ENCODE data around the gene SULT2B1. TPM values are rescaled to one million over a fixed set of nuclear protein-coding genes. Genes with fewer than 3 reads are reported as not detected.

SULT2B1 gene
- total RNA-seq, 2 experiments from 2014 or later, result not detected

GRCh38 chr19:48607359-48607755 lies 55.4 kb downstream of the SULT2B1 start:
- ChIA-PET POLR2A (interaction anchor here (0.6 to 4.8 kb wide), 2 partner anchors 10 to 300 kb away, joined by 3 to 48 read pairs; partner anchors contain the start of genes RPL18 and SPHK2), CTCF (interaction anchor here (1.3 to 3.4 kb wide), 5 partner anchors 11 to 216 kb away, joined by 4 to 28 read pairs (median 14); partner anchors contain the start of genes KDELR1, RPL18 and SPHK2)
- no peak for ATAC-seq

DNA sequence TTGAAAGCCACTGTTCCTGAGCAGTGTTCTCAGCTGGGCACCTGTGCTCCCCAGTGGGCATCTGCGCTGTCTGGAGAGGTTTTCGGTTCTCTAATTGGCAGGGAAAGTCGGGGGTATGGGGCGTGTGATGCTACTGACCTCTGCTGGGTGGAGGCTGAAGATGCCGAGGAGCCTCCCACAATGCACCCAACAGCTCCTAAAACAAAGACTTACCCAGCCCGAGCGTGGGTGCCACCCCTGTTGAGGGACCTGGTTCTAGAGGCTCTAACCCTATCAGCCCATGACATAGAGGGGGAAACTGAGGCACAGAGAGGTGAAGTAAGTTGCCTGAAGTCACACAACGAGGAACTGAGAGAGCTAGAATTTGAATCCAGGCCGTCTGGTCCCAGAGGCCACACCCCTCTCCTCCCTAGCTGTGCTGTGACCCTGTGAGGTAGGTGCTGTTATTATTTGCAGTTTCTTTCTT lies 56.9 kb downstream of the SULT2B1 start:
- POLR2A ChIA-PET, result interaction anchor here (4.8 kb wide), 1 partner anchor 9 kb away, joined by 48 read pairs; the partner anchor contains the start of genes RPL18 and SPHK2
- no peak overlapping the region for H3K4me3 Mint-ChIP-seq
- TF ChIP-seq CTCF (IDR thresholded peaks at IDR 0.05), result peak; percentile 48

More at GRCh38 chr19:48607359-48607755, 55.4 kb downstream of the SULT2B1 start:
- Mint-ChIP-seq H3K27ac (no peak overlapping the region), H3K4me1 (ENCODE audit: low read depth) (no peaks in the 10 kb centered on the region), H3K4me3 (no peak overlapping the region), H3K9me3 (no peaks in the 10 kb centered on the region), H3K36me3 (ENCODE audit: low read depth) (no peaks in the 10 kb centered on the region), H3K27me3 (no peaks in the 10 kb centered on the region)
- TF ChIP-seq CTCF (IDR thresholded peaks at IDR 0.05), result no peak
- DNase-seq, result no peak
- intact Hi-C loops (cut with micrococcal nuclease), result no loop called here

GRCh38 chr19:48609571-48610108 lies 57.7 kb downstream of the SULT2B1 start:
- CTCF ChIA-PET, result interaction anchor here (0.7 to 3.4 kb wide), 11 partner anchors 8 to 120 kb away, joined by 3 to 28 read pairs (median 9); partner anchors contain the start of genes CA11, RPL18 and SPHK2
- Mint-ChIP-seq H3K9me3 (no peaks in the 10 kb centered on the region), H3K27me3 (no peaks in the 10 kb centered on the region), H3K36me3 (ENCODE audit: low read depth) (peaks cover 2% of the 10 kb centered on the region), H3K4me3 (no peak overlapping the region), H3K27ac (no peak overlapping the region), H3K4me1 (ENCODE audit: low read depth) (no peaks in the 10 kb centered on the region)
- no peak for DNase-seq
- ATAC-seq, result no peak
- POLR2A ChIA-PET, result interaction anchor here (4.8 kb wide), 1 partner anchor 8 kb away, joined by 48 read pairs; the partner anchor contains the start of genes RPL18 and SPHK2
- no peak for TF ChIP-seq CTCF (IDR thresholded peaks at IDR 0.05)
- intact Hi-C loops (cut with micrococcal nuclease), result no loop called here

More for the DNA sequence above, 56.9 kb downstream of the SULT2B1 start:
- peaks cover 2% of the 10 kb centered on the region for H3K36me3 Mint-ChIP-seq (ENCODE audit: low read depth)
- CTCF ChIA-PET, result interaction anchor here (0.7 to 3.4 kb wide), 13 partner anchors 9 to 258 kb away, joined by 3 to 28 read pairs (median 4); partner anchors contain the start of genes CA11, KDELR1, RPL18 and SPHK2
- no peaks in the 10 kb centered on the region for H3K9me3 Mint-ChIP-seq
- no peaks in the 10 kb centered on the region for H3K4me1 Mint-ChIP-seq (ENCODE audit: low read depth)
- intact Hi-C loops (cut with micrococcal nuclease), result no loop called here
- ATAC-seq (peak; percentile 88), DNase-seq (peak; percentile 70)
- no peaks in the 10 kb centered on the region for H3K27me3 Mint-ChIP-seq
- H3K27ac Mint-ChIP-seq, result no peak overlapping the region

DNA sequence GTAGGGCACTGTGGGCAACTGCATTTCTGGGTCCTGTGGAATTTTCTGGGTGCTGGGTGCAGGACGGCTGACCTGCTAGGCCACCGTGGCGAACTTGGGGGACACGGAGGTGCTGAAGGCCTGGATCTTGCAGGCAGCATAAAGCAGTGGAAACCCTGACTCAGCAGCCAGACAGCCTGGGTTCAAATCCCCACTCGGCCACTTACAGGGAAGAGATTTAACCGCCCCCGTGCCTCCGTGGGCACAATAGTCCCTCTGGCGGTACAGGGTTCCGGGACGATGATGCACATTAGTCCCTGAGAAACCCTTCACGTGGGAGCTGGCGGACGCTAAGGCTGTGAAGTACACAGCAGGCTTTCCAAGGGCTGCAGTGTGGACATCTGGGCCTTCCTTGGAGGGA lies 59.9 kb downstream of the SULT2B1 start:
- Mint-ChIP-seq H3K36me3 (ENCODE audit: low read depth) (peaks cover 20% of the 10 kb centered on the region), H3K27me3 (no peaks in the 10 kb centered on the region), H3K27ac (no peak overlapping the region), H3K9me3 (no peaks in the 10 kb centered on the region), H3K4me3 (no peak overlapping the region), H3K4me1 (ENCODE audit: low read depth) (peaks cover 9% of the 10 kb centered on the region)
- intact Hi-C loops (cut with micrococcal nuclease), result no loop called here
- ChIA-PET POLR2A (no interaction called here), CTCF (no interaction called here)
- DNase-seq (no peak), ATAC-seq (no peak)
- no peak for TF ChIP-seq CTCF (IDR thresholded peaks at IDR 0.05)

All from activated CD8-positive, alpha-beta T cell treated with anti-CD3 and anti-CD28 coated beads for 36 hours (primary cell).